Muscle layer of duodenum (tissue), 2 donors: ENCODE results near the gene GALNT9.

ENCODE experiments used
- H3K27ac ChIP-seq: one replicate; pipeline ENCODE4 v1.7.0; 2013; ENCODE audit warnings: mild to moderate bottlenecking, low read length
- H3K27me3 ChIP-seq: one replicate; pipeline ENCODE4 v1.7.0; 2013; ENCODE audit warnings: low read depth, mild to moderate bottlenecking, control low read depth, low read length
- H3K36me3 ChIP-seq, 2 donors: one replicate each; pipeline ENCODE4 v1.7.0; 2013; ENCODE audit warnings: low read length in 2 of 2, control low read depth in 1 of 2, mild to moderate bottlenecking in 1 of 2; ENCODE audit not compliant: insufficient read depth in 2 of 2, control insufficient read depth in 1 of 2
- H3K4me1 ChIP-seq, 2 donors: one replicate each; pipeline ENCODE4 v1.7.0; 2013; ENCODE audit warnings: low read length in 2 of 2, mild to moderate bottlenecking in 2 of 2, control low read depth in 1 of 2, moderate library complexity in 1 of 2; ENCODE audit not compliant: insufficient read depth in 2 of 2, control insufficient read depth in 1 of 2
- H3K4me3 ChIP-seq, 2 donors: one replicate each; pipeline ENCODE4 v1.7.0; 2013; ENCODE audit warnings: low read length in 2 of 2, low read depth in 1 of 2, mild to moderate bottlenecking in 1 of 2
- H3K9me3 ChIP-seq, 2 donors: one replicate each; pipeline ENCODE4 v1.7.0; 2013; ENCODE audit warnings: low read length in 2 of 2, control low read depth in 1 of 2, mild to moderate bottlenecking in 1 of 2; ENCODE audit not compliant: control insufficient read depth in 1 of 2
- donor health status: healthy.

Gene GALNT9

GRCh38 chr12:132321321-132322118, 7.9 kb downstream of the GALNT9 start:
- Histone ChIP-seq H3K27ac (no peak overlapping the region), H3K4me3 (no peak overlapping the region), H3K27me3 (no peaks in the 10 kb centered on the region), H3K4me1 (peaks cover 0 to 4% of the 10 kb centered on the region in 2 donors), H3K36me3 (no peaks in the 10 kb centered on the region), H3K9me3 (no peaks in the 10 kb centered on the region)

DNA sequence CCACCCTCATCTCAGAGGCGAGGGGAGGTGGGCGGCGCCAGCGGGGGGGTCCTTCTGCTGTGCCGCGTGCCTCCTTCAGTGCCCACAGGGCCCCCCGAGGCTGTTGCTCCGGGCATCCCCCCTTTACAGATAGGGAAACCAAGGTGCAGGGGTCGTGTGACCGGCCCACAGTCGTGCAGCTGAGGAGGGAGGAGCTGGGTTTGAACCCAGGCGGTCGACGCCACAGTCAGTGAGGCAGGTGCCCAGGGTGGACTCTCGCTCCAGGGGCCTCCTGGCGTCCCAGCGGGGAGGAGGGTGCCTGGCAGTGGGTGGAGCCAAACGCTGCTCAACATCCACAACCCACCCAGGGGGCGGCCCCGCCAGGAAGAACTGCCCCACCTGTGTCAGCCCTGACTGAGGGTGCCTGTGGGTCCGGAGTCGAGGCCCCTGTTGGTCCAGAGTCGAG, 8.6 kb downstream of the GALNT9 start:
- no peaks in the 10 kb centered on the region for H3K27me3 ChIP-seq
- H3K4me1 ChIP-seq: peaks cover 0 to 4% of the 10 kb centered on the region in 2 donors
- H3K4me3 ChIP-seq: no peak overlapping the region
- H3K27ac ChIP-seq: no peak overlapping the region
- H3K36me3 ChIP-seq: no peaks in the 10 kb centered on the region
- no peaks in the 10 kb centered on the region for H3K9me3 ChIP-seq

DNA sequence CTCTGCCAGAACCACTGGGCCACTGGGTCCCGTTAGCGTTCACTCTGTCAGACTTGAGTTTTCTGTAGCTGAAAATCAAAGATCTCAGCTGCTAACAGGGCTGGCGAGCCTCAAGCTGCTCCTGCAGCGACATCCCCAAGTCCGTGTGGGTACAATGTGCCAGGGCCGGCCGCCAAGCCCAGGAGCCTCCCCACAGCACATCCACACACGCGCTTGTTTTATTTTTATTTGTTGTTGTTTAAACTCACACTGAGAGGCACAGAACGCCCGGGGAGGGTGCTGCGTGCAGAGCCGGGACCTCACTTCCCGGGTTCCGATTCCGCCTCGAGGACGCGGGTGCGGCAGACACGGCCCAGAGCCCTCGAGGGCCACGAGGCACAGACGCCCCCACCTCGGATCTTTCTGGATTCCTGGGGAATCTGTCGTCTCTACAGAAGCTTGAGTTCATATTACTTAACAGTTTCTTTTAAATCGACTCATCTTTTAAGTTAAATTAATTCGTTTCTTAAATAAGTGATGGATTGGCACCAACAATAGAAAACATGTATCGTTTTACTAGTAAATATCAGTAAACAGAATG, 9.3 kb downstream of the GALNT9 start:
- H3K9me3 ChIP-seq: no peaks in the 10 kb centered on the region
- H3K4me1 ChIP-seq: peaks cover 0 to 4% of the 10 kb centered on the region in 2 donors
- no peak overlapping the region for H3K27ac ChIP-seq
- no peaks in the 10 kb centered on the region for H3K36me3 ChIP-seq
- no peaks in the 10 kb centered on the region for H3K27me3 ChIP-seq
- no peak overlapping the region for H3K4me3 ChIP-seq

DNA sequence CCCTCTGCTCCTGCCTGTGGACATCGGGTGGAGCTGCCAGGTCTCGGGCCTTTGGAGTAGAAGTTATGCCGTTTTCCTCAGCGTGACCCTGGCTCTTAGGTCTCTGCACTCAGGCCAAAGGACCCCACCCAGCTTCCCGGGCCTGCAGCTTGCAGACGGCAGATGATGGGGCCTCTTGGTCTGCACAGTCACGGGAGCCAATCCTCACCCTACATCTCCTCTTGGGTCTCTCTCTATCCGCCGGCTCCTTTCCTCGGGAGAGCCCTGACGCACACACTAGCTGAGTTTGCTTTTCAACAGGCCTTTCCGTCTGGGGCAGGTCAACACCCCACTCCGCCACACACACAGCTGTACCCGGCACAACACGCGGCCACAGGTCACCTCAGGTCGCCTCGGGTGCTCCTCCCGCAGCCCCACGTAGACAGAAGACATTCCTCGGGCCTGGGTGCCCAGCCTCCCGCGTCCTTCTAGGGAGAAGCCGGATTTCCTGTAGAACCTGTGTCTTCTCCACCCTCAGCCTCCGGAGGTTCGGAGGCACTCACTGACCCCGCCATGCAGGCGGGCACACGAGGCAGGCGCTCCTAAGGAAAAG, 9.9 kb downstream of the GALNT9 start:
- Histone ChIP-seq H3K9me3 (no peaks in the 10 kb centered on the region), H3K27me3 (no peaks in the 10 kb centered on the region), H3K4me3 (no peak overlapping the region), H3K4me1 (peaks cover 0 to 4% of the 10 kb centered on the region in 2 donors), H3K36me3 (no peaks in the 10 kb centered on the region), H3K27ac (no peak overlapping the region)

DNA sequence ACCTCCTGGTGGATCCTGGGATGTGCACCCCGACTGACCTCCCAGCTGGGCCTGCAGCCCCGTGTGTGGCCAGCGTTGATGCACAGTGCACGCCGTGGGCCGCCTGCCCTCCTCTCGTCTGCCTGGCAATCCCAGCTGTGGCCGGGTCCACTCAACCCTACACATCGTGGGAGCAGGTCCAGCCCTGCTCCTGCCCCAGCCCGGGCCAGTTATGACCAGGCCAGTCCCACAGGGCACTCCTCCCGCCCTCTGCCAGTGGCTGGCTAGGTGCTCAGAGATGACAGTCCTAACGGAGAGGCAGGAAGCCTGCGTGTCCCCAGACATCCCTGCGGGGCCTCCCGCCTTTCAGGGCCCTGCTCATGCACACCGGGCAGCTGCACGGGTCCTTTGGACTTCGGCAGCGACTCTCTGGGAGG, 10.8 kb downstream of the GALNT9 start:
- Histone ChIP-seq H3K36me3 (no peaks in the 10 kb centered on the region), H3K27ac (no peak overlapping the region), H3K4me3 (no peak overlapping the region), H3K4me1 (peaks cover 0 to 4% of the 10 kb centered on the region in 2 donors), H3K27me3 (no peaks in the 10 kb centered on the region), H3K9me3 (no peaks in the 10 kb centered on the region)

DNA sequence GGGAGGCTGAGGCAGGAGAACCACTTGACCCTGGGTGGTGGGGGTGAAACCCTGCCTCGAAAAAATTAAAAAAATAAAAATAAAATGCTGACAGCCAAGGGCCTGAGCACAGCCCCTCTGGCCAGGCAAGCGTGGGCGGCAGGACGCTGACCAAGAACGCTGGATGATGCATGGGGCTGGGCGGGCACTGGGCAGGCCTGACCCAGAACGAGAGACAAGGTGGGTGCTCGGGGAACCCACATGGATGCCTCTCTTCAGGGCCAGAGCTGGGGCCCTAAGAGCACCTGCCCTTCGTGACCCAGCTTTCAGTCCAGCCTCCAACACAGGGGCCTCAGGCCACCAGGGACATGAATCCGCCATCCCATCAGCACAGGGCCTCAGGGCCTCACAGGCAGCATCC, 11.3 kb downstream of the GALNT9 start:
- Histone ChIP-seq H3K27me3 (no peaks in the 10 kb centered on the region), H3K4me3 (no peak overlapping the region)

GRCh38 chr12:132317233-132317938, 12.0 kb downstream of the GALNT9 start:
- H3K27ac ChIP-seq: no peak overlapping the region
- H3K27me3 ChIP-seq: no peaks in the 10 kb centered on the region
- no peak overlapping the region for H3K4me3 ChIP-seq
- H3K9me3 ChIP-seq: peaks cover 0 to 7% of the 10 kb centered on the region in 2 donors
- H3K36me3 ChIP-seq: no peaks in the 10 kb centered on the region
- no peaks in the 10 kb centered on the region for H3K4me1 ChIP-seq

More for the DNA sequence above, 11.3 kb downstream of the GALNT9 start:
- H3K4me1 ChIP-seq: peaks cover 0 to 1% of the 10 kb centered on the region in 2 donors
- H3K36me3 ChIP-seq: no peaks in the 10 kb centered on the region
- no peak overlapping the region for H3K27ac ChIP-seq
- H3K9me3 ChIP-seq: peaks cover 0 to 1% of the 10 kb centered on the region in 2 donors

GRCh38 chr12:132316497-132317232, 12.7 kb downstream of the GALNT9 start:
- no peaks in the 10 kb centered on the region for H3K27me3 ChIP-seq
- no peak overlapping the region for H3K4me3 ChIP-seq
- H3K27ac ChIP-seq: no peak overlapping the region
- H3K9me3 ChIP-seq: peaks cover 3 to 11% of the 10 kb centered on the region in 2 donors
- no peaks in the 10 kb centered on the region for H3K4me1 ChIP-seq
- no peaks in the 10 kb centered on the region for H3K36me3 ChIP-seq

GRCh38 chr12:132315951-132316350, 13.4 kb downstream of the GALNT9 start:
- Histone ChIP-seq H3K27me3 (no peaks in the 10 kb centered on the region), H3K4me1 (no peaks in the 10 kb centered on the region), H3K27ac (no peak overlapping the region), H3K4me3 (no peak overlapping the region), H3K9me3 (peaks cover 7 to 19% of the 10 kb centered on the region in 2 donors), H3K36me3 (no peaks in the 10 kb centered on the region)

DNA sequence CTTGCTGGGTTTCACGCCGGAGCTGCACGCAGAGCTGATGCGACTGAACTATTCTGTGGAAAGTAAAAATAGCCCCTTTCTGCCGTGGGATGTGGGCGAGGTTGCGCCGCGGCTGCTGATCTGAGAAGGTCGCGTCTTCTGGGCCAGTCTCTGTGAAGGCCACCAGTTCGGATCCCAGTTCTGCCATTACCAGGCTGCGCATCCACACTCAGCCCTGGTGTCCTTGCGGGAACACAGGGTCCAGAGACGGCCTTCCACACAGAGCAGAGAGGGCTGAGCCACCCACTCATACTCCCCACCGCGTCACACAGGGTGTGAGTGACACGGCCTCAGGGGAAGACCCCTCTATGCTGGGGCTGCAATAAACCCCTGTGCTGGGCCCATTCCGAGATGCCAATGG, 13.9 kb downstream of the GALNT9 start:
- no peak overlapping the region for H3K4me3 ChIP-seq
- H3K27ac ChIP-seq: no peak overlapping the region
- no peaks in the 10 kb centered on the region for H3K36me3 ChIP-seq
- H3K4me1 ChIP-seq: no peaks in the 10 kb centered on the region
- H3K9me3 ChIP-seq: peaks cover 9 to 23% of the 10 kb centered on the region in 2 donors
- H3K27me3 ChIP-seq: no peaks in the 10 kb centered on the region
